Left ventricle myocardium inferior (tissue), 1 donor: ENCODE data around the gene PIBF1. TPM values are rescaled to one million over a fixed set of nuclear protein-coding genes. Genes with fewer than 3 reads are reported as not detected.
A peak's percentile ranks its signal among the peaks of the same experiment; 100 is the strongest.
"Not testable (repeated sequence)": the region's sequence is repeated elsewhere in the genome, so short reads cannot be mapped to it uniquely, and the experiment has no call there.

ENCODE experiments used
- DNase-seq: peaks from one replicate; pipeline ENCODE4 v3.0.0-alpha.2; 2020
- H3K27ac ChIP-seq: fragments of 200-600 bp; replicated peaks from 2 replicates; pipeline ENCODE4 v1.8.0; 2021
- H3K27me3 ChIP-seq: fragments of 200-600 bp; 2 replicates; pipeline ENCODE4 v1.8.0; 2021; ENCODE audit warnings: low read depth
- H3K36me3 ChIP-seq: fragments of 200-600 bp; 2 replicates; pipeline ENCODE4 v1.8.0; 2021
- H3K4me1 ChIP-seq: fragments of 200-600 bp; 2 replicates; pipeline ENCODE4 v1.8.0; 2021
- H3K4me3 ChIP-seq: fragments of 200-600 bp; 2 replicates; pipeline ENCODE4 v1.8.0; 2021; ENCODE audit warnings: mild to moderate bottlenecking, moderate library complexity
- H3K9me3 ChIP-seq: fragments of 200-600 bp; replicated peaks from 2 replicates; pipeline ENCODE4 v1.8.0; 2021
- CTCF ChIP-seq: fragments of 200-600 bp; IDR thresholded peaks from 2 replicates; pipeline ENCODE4 v1.8.0; 2021; ENCODE audit warnings: antibody characterized with exemption, mild to moderate bottlenecking, borderline replicate concordance
- intact Hi-C: fragments of 100-400 bp; cut with micrococcal nuclease; formaldehyde crosslinking; loops from one replicate; pipeline ENCODE4 v1.11.0; 2022
- total RNA-seq: library from RNA; stranded (reverse); fragmentation: NEBNext Ultra II Directional; extraction: Animal tissue kit (Norgen Biotek cat#: 25700); gene quantifications from one replicate; pipeline ENCODE4 v1.2.1, GENCODE V29; 2021
- donor health status: DM: no; HTN: yes; CAD: no; lungs with severe emphysema.

Gene PIBF1
- total RNA-seq, 1 donor from 2014 or later = 10.8 TPM

GRCh38 chr13:72804301-72804700, 22.4 kb downstream of the PIBF1 start:
- Histone ChIP-seq H3K36me3 (peaks cover 39% of the 10 kb centered on the region), H3K27ac (no peak overlapping the region), H3K4me3 (no peak overlapping the region), H3K4me1 (no peaks in the 10 kb centered on the region), H3K27me3 (no peaks in the 10 kb centered on the region), H3K9me3 (peaks cover 6% of the 10 kb centered on the region)
- TF ChIP-seq CTCF = no peak
- DNase-seq = no peak
- intact Hi-C loops = no loop called here

- no peak for TF ChIP-seq CTCF
- intact Hi-C loops = no loop called here
- H3K4me3 ChIP-seq = no peak overlapping the region
- H3K9me3 ChIP-seq = peaks cover 6% of the 10 kb centered on the region
- no peaks in the 10 kb centered on the region for H3K27me3 ChIP-seq
- no peak for DNase-seq
- peaks cover 31% of the 10 kb centered on the region for H3K36me3 ChIP-seq
- H3K27ac ChIP-seq = no peak overlapping the region
- no peaks in the 10 kb centered on the region for H3K4me1 ChIP-seq
These were observed 23.9 kb downstream of the PIBF1 start for GRCh38 chr13:72805676-72806346.

GRCh38 chr13:72806514-72806913, 24.6 kb downstream of the PIBF1 start:
- H3K4me3 ChIP-seq, DNase-seq, H3K27ac ChIP-seq, H3K27me3 ChIP-seq, intact Hi-C loops, H3K9me3 ChIP-seq, H3K4me1 ChIP-seq: not testable (repeated sequence)
- H3K36me3 ChIP-seq = peaks cover 24% of the 10 kb centered on the region

- peak; percentile 68 for TF ChIP-seq CTCF
- no peak overlapping the region for H3K27ac ChIP-seq
- no peak overlapping the region for H3K4me3 ChIP-seq
- H3K36me3 ChIP-seq = peaks cover 23% of the 10 kb centered on the region
- no peaks in the 10 kb centered on the region for H3K4me1 ChIP-seq
- no peak for DNase-seq
- intact Hi-C loops = no loop called here
- no peaks in the 10 kb centered on the region for H3K27me3 ChIP-seq
- H3K9me3 ChIP-seq = peaks cover 6% of the 10 kb centered on the region
These were observed 27.1 kb downstream of the PIBF1 start for GRCh38 chr13:72808917-72809500.

GRCh38 chr13:72820156-72820897, 38.4 kb downstream of the PIBF1 start:
- no peak for TF ChIP-seq CTCF
- Histone ChIP-seq H3K4me3 (no peak overlapping the region), H3K27me3 (no peaks in the 10 kb centered on the region), H3K27ac (no peak overlapping the region), H3K4me1 (no peaks in the 10 kb centered on the region), H3K36me3 (peaks cover 45% of the 10 kb centered on the region), H3K9me3 (no peaks in the 10 kb centered on the region)
- intact Hi-C loops = no loop called here
- no peak for DNase-seq

- H3K27me3 ChIP-seq = no peaks in the 10 kb centered on the region
- intact Hi-C loops = no loop called here
- no peaks in the 10 kb centered on the region for H3K9me3 ChIP-seq
- H3K27ac ChIP-seq = no peak overlapping the region
- H3K4me1 ChIP-seq = no peaks in the 10 kb centered on the region
- DNase-seq = no peak
- H3K36me3 ChIP-seq = peaks cover 45% of the 10 kb centered on the region
- no peak for TF ChIP-seq CTCF
- no peak overlapping the region for H3K4me3 ChIP-seq
These were observed 39.0 kb downstream of the PIBF1 start for GRCh38 chr13:72820898-72821279.
